SU-DHL-6 (cell line): ENCODE data around the gene PPM1B.

Source experiments
- CTCF ChIP-seq: fragments of 200-600 bp; sonication (generic); IDR thresholded peaks from one replicate; pipeline ENCODE4 v1.5.1; 2017; ENCODE audit warnings: antibody characterized with exemption, mild to moderate bottlenecking, low read length, moderate library complexity; ENCODE audit not compliant: insufficient read depth, poor library complexity, severe bottlenecking
- EZH2phosphoT487 ChIP-seq: fragments of 200-600 bp; sonication (generic), shearing (Covaris generic); conservative IDR thresholded peaks from 2 replicates; pipeline ENCODE4 v1.6.1; 2018; ENCODE audit warnings: mild to moderate bottlenecking, antibody characterized with exemption, low read length, moderate library complexity, mixed read lengths

- no peak for TF ChIP-seq CTCF
- no peak for TF ChIP-seq EZH2phosphoT487
Observed at GRCh38 chr2:44186810-44187209, 18.1 kb downstream of the PPM1B start.
